GM21717 (cell line): ENCODE measurements around the gene GIT2.
"Not testable (repeated sequence)": the region's sequence is repeated elsewhere in the genome, so short reads cannot be mapped to it uniquely, and the experiment has no call there.

Experiments used
- ATAC-seq: cut with Tn5 transposase; IDR thresholded peaks from one replicate; pipeline ENCODE4 v1.9.1; 2021; ENCODE audit warnings: mild to moderate bottlenecking, moderate library complexity; ENCODE audit not compliant: unreplicated experiment

GIT2 gene

GRCh38 chr12:109947521-109947920 lies 48.6 kb downstream of the GIT2 start:
- ATAC-seq: no peak

- no peak for ATAC-seq
Observed at GRCh38 chr12:109946913-109947312, 49.3 kb downstream of the GIT2 start.

GRCh38 chr12:109946505-109946904 lies 49.7 kb downstream of the GIT2 start:
- ATAC-seq: no peak

GRCh38 chr12:109944561-109945359 lies 51.4 kb downstream of the GIT2 start:
- ATAC-seq: no peak

GRCh38 chr12:109943811-109944210 lies 52.4 kb downstream of the GIT2 start:
- no peak for ATAC-seq

- no peak for ATAC-seq
Observed at GRCh38 chr12:109940339-109940923, 55.7 kb downstream of the GIT2 start.

GRCh38 chr12:109939504-109939903 lies 56.7 kb downstream of the GIT2 start:
- no peak for ATAC-seq

- ATAC-seq: no peak
Observed at GRCh38 chr12:109938947-109939346, 57.2 kb downstream of the GIT2 start.

- ATAC-seq: no peak
Observed at GRCh38 chr12:109937371-109937770, 58.8 kb downstream of the GIT2 start.

GRCh38 chr12:109934026-109934425 lies 62.1 kb downstream of the GIT2 start:
- no peak for ATAC-seq

- ATAC-seq: no peak
Observed at GRCh38 chr12:109932878-109933503, 63.2 kb downstream of the GIT2 start.

- ATAC-seq: no peak
Observed at GRCh38 chr12:109931143-109931542, 65.0 kb downstream of the GIT2 start.

- ATAC-seq: no peak
Observed at GRCh38 chr12:109930028-109930800, 66.0 kb downstream of the GIT2 start.

- not testable (repeated sequence) for ATAC-seq
Observed at GRCh38 chr12:109929326-109929725, 66.8 kb downstream of the GIT2 start.

- ATAC-seq: no peak
Observed at GRCh38 chr12:109928058-109928656, 68.0 kb downstream of the GIT2 start.

- ATAC-seq: no peak
Observed at GRCh38 chr12:109927622-109928021, 68.5 kb downstream of the GIT2 start.

GRCh38 chr12:109926488-109927210 lies 69.5 kb downstream of the GIT2 start:
- no peak for ATAC-seq

GRCh38 chr12:109926016-109926415 lies 70.2 kb downstream of the GIT2 start:
- ATAC-seq: no peak

GRCh38 chr12:109925185-109925840 lies 70.9 kb downstream of the GIT2 start:
- ATAC-seq: no peak
